ENCODE measurements around the gene USP13. TPM values are rescaled to one million over a fixed set of nuclear protein-coding genes. Genes with fewer than 3 reads are reported as not detected.

USP13 gene
- total RNA-seq, 2 experiments from 2014 or later, result 4.3 to 4.8 TPM

DNA sequence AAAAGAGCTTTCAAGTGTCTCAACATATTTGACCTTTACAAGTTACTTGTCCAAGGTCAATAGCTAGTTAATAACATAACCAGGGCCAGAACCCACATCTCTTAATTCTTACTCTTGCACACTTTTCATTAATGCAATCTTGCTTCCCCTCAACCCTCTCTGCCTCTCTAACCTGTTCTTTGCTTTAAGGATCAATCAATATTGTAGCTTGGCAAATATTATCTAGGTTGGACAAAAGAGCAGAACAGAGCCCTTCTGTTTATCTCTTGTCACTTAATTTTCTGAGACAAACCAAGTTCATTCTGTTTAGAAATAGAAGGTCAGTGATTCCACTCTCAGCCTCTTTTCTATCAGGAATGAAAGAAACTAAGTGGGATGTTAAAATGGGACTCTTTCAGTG, 180.5 kb downstream of the USP13 start:
- no peak for TF ChIP-seq CTCF (IDR thresholded peaks at IDR 0.05)
- Mint-ChIP-seq H3K27me3 (peaks cover 8% of the 10 kb centered on the region), H3K4me3 (no peak overlapping the region), H3K36me3 (ENCODE audit: low read depth) (no peaks in the 10 kb centered on the region), H3K4me1 (ENCODE audit: low read depth) (no peaks in the 10 kb centered on the region), H3K27ac (no peak overlapping the region), H3K9me3 (no peaks in the 10 kb centered on the region)
- Histone ChIP-seq H3K4me3 (ENCODE audit: low read length) (no peak overlapping the region), H3K36me3 (ENCODE audit: insufficient read depth, low read length) (no peaks in the 10 kb centered on the region), H3K9me3 (ENCODE audit: control insufficient read depth in 1 of 2, insufficient read depth in 1 of 2, low read length in 2 of 2) (no peaks in the 10 kb centered on the region), H3K4me1 (ENCODE audit: insufficient read depth, low read length) (no peaks in the 10 kb centered on the region), H3K27ac (ENCODE audit: low read depth in 1 of 2, low read length in 2 of 2) (no peak overlapping the region), H3K27me3 (ENCODE audit: control insufficient read depth in 1 of 2, insufficient read depth in 2 of 2, low read length in 2 of 2) (no peaks in the 10 kb centered on the region)
- intact Hi-C loops (cut with DNase I, micrococcal nuclease), result no loop called here
- ATAC-seq (ENCODE audit: poor library complexity) (no peak), DNase-seq (no peak)
- CTCF ChIA-PET, result no interaction called here
- POLR2A ChIA-PET, result no interaction called here

GRCh38 chr3:179837374-179837773, 184.5 kb downstream of the USP13 start:
- TF ChIP-seq CTCF (IDR thresholded peaks at IDR 0.05), result no peak
- Histone ChIP-seq H3K4me1 (ENCODE audit: insufficient read depth, low read length) (no peaks in the 10 kb centered on the region), H3K27ac (ENCODE audit: low read depth in 1 of 2, low read length in 2 of 2) (no peak overlapping the region), H3K4me3 (ENCODE audit: low read length) (no peak overlapping the region), H3K9me3 (ENCODE audit: control insufficient read depth in 1 of 2, insufficient read depth in 1 of 2, low read length in 2 of 2) (no peaks in the 10 kb centered on the region), H3K27me3 (ENCODE audit: control insufficient read depth in 1 of 2, insufficient read depth in 2 of 2, low read length in 2 of 2) (no peaks in the 10 kb centered on the region), H3K36me3 (ENCODE audit: insufficient read depth, low read length) (no peaks in the 10 kb centered on the region)
- intact Hi-C loops (cut with DNase I, micrococcal nuclease), result no loop called here
- ChIA-PET POLR2A (no interaction called here), CTCF (no interaction called here)
- Mint-ChIP-seq H3K4me3 (no peak overlapping the region), H3K27ac (no peak overlapping the region), H3K36me3 (ENCODE audit: low read depth) (no peaks in the 10 kb centered on the region), H3K9me3 (no peaks in the 10 kb centered on the region), H3K27me3 (peaks cover 5% of the 10 kb centered on the region), H3K4me1 (ENCODE audit: low read depth) (no peaks in the 10 kb centered on the region)
- DNase-seq, result no peak
- no peak for ATAC-seq (ENCODE audit: poor library complexity)

Other genes starting within 250 kb of the USP13 start
- gene GNB4, start 201.6 kb upstream of the USP13 start, total RNA-seq, result under 1 TPM; 0.41 to 0.56 TPM
- 10 to 100 TPM; 19.0 to 19.3 TPM for gene ACTL6A, start 90.1 kb upstream of the USP13 start, total RNA-seq
- 10 to 100 TPM; 24.8 to 28.6 TPM for gene MRPL47, start 48.4 kb upstream of the USP13 start, total RNA-seq
- gene NDUFB5, start 48.2 kb upstream of the USP13 start, total RNA-seq, result 10 to 100 TPM; 20.3 to 24.2 TPM

Data from CD4-positive, alpha-beta T cell (primary cell).